Measurements from ENCODE around the gene SYPL1. TPM values are rescaled to one million over a fixed set of nuclear protein-coding genes. Genes with fewer than 3 reads are reported as not detected.
A peak's percentile ranks its signal among the peaks of the same experiment; 100 is the strongest.

The SYPL1 gene
- total and polyA plus RNA-seq, 9 of the 15 experiments (the other 6 are each of a cell fraction or from before 2014, with no cell fraction given), result 23.8 to 214 (median 70.2) TPM

DNA sequence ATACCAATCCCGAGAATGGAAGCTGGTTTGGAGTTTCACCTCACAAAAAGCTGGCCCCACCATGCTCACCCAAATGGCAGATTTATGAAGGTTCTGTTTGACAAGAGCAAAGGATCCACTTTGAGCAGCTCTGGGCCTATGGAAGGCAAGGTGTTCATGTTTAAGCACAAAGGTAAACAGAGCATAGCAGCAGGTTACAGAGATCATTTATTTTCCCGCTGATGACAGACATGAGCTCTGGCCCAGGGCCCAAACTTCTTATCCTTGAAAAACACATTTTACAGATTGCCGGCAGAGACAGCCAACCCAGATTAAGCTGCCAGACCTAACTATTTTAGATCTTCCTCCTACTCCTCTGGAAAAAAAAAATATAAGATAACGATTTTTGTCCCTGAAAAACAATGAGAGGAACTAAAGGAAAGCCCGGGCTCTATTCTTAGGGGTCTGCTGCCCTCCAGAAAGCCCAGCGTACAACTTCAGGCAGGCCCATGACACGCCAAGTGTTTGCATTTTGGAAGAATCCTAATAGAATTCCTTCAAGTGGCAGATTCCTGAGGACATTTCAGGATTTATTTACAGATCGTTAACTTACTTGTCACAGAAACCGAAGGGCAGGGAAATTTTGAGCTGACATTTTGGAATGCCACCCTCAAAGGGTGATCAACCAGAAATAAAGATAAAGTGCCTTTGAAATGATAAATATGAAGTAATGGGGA, 40.0 kb downstream of the SYPL1 start (continued):
- TF ChIP-seq ZBTB40 (IDR thresholded peaks at IDR 0.05) (no peak; the same call in 1 of the 2 replicates), ZBTB40 (CRISPR knock-in tag; IDR thresholded peaks at IDR 0.05) (no peak), ZC3H11A (IDR thresholded peaks at IDR 0.05; ENCODE audit: low read depth, low read length) (no peak), ZNF41 (CRISPR knock-in tag; conservative IDR thresholded peaks at IDR 0.05) (peak; percentile 73; the same call in 1 of the 2 replicates), ZNF184 (CRISPR knock-in tag; IDR thresholded peaks at IDR 0.05) (no peak), ARID2 (IDR thresholded peaks at IDR 0.05) (no peak), GABPB1 (CRISPR knock-in tag; IDR thresholded peaks at IDR 0.05) (peak; percentile 19; the same call in 1 of the 2 replicates), ZNF124 (CRISPR knock-in tag; IDR thresholded peaks at IDR 0.05) (no peak), ASH1L (IDR thresholded peaks at IDR 0.05; ENCODE audit: borderline replicate concordance, low read depth, partially characterized antibody) (no peak), XRCC3 (IDR thresholded peaks at IDR 0.05) (no peak), ELK1 (CRISPR knock-in tag; IDR thresholded peaks at IDR 0.05) (no peak)
- TF ChIP-seq, protein P1, sequence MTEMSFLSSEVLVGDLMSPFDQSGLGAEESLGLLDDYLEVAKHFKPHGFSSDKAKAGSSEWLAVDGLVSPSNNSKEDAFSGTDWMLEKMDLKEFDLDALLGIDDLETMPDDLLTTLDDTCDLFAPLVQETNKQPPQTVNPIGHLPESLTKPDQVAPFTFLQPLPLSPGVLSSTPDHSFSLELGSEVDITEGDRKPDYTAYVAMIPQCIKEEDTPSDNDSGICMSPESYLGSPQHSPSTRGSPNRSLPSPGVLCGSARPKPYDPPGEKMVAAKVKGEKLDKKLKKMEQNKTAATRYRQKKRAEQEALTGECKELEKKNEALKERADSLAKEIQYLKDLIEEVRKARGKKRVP (CRISPR knock-in tag; IDR thresholded peaks at IDR 0.05), result peak; percentile 76
- TF ChIP-seq, protein P2, sequence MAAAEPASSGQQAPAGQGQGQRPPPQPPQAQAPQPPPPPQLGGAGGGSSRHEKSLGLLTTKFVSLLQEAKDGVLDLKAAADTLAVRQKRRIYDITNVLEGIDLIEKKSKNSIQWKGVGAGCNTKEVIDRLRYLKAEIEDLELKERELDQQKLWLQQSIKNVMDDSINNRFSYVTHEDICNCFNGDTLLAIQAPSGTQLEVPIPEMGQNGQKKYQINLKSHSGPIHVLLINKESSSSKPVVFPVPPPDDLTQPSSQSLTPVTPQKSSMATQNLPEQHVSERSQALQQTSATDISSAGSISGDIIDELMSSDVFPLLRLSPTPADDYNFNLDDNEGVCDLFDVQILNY (CRISPR knock-in tag; IDR thresholded peaks at IDR 0.05), result no peak

Measured in K562 (cell line).